IMR-90 (cell line): ENCODE data around the gene NLRC3.

Source experiments
- CEBPB ChIP-seq: IDR thresholded peaks from 2 replicates; pipeline ENCODE4 v1.6.1; 2012; ENCODE audit warnings: low read depth, low read length, improper control_type of control experiment
- MAFK ChIP-seq: IDR thresholded peaks from 2 replicates; pipeline ENCODE4 v1.6.1; 2012; ENCODE audit warnings: low read depth, low read length, improper control_type of control experiment
- POLR2A ChIP-seq: IDR thresholded peaks from 2 replicates; pipeline ENCODE4 v1.6.1; 2012; ENCODE audit warnings: mild to moderate bottlenecking, low read depth, low read length
- TF ChIP-seq, protein P1 (sequence below): conservative IDR thresholded peaks from 2 replicates; pipeline ENCODE4 v1.5.1; 2012; ENCODE audit warnings: mild to moderate bottlenecking, low read depth, low read length, improper control_type of control experiment

DNA sequence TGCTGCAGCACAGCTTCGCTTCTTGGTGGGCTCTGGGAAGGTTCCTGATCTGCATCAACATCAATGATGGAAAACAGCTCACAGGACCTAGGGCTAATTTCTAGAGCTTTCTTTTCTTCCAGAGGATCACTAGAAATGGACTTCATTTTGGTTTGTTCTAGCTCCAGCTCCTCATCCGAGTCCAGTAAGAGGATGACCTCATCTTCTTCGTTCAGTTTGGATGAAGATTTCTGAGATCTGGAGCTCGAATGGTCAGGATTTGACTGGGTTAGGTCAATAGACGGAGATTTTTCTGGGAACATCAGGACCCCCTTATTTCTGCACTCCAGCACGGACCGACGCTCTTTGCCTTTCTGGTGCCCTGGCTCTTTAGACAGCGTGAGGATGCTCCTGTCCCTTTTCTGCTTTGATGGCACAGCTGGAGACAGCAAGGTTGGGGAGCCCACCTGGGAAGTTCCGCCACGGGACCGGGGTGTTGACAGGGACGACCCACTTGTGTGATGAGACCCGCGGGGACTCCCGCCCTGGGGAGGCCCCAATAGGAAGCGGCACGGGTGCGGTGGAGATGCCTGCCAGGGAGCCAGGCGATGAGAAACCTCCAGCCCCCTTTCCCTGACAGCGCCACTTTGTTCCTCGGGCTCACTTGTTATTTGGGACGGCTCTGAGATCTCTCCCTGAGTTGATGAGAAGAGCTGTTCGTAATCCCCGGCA, 12.9 kb upstream of the NLRC3 start:
- TF ChIP-seq, protein P1, sequence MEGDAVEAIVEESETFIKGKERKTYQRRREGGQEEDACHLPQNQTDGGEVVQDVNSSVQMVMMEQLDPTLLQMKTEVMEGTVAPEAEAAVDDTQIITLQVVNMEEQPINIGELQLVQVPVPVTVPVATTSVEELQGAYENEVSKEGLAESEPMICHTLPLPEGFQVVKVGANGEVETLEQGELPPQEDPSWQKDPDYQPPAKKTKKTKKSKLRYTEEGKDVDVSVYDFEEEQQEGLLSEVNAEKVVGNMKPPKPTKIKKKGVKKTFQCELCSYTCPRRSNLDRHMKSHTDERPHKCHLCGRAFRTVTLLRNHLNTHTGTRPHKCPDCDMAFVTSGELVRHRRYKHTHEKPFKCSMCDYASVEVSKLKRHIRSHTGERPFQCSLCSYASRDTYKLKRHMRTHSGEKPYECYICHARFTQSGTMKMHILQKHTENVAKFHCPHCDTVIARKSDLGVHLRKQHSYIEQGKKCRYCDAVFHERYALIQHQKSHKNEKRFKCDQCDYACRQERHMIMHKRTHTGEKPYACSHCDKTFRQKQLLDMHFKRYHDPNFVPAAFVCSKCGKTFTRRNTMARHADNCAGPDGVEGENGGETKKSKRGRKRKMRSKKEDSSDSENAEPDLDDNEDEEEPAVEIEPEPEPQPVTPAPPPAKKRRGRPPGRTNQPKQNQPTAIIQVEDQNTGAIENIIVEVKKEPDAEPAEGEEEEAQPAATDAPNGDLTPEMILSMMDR: no peak
- TF ChIP-seq POLR2A: no peak
- TF ChIP-seq CEBPB: no peak
- no peak for TF ChIP-seq MAFK
